Frontal cortex (tissue), 4 donors: ENCODE measurements around the gene GNLY. TPM values are rescaled to one million over a fixed set of nuclear protein-coding genes. Genes with fewer than 3 reads are reported as not detected.

Source experiments
- DNase-seq, 2 donors: peaks; one replicate each; pipeline ENCODE4 v3.0.0; 2012; ENCODE audit warnings: low spot score in 2 of 2
- FAIRE-seq: peaks from 2 replicates; lab custom pipeline; 2012; peaks lifted over from hg19 to GRCh38; lab: Jason Lieb, UNC
- total RNA-seq: library from RNA; depleted of rRNA; stranded (reverse); fragments of >200 nt; gene quantifications from one replicate; pipeline ENCODE4 v1.2.3, GENCODE V29; 2014
- donor health status: control.
- donor health status: control.
- donor health status: control.

GNLY gene
- total RNA-seq, 1 donor from 2014 or later, result not detected

GRCh38 chr2:85681372-85681763, 12.8 kb upstream of the GNLY start:
- DNase-seq (no peak), FAIRE-seq (no peak)

DNA sequence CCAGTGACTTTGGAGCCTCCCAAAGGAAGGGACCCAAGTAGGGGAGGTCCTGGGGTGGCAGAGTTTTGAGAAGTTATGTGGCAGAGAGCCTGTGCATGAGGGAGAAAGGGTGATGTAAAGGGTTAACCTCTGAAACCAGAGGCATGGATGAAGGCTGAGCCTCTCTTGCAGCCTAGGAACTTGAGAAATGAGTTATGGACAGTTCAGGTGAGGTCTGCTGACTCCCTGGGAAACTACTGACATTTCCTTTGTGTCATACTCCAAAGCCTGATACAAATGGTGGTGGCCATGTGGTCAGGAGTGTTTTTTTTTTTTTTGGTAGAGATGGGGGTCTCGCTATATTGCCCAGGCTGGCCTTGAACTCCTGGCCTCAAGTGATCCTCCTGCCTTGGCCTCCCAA, 12.4 kb upstream of the GNLY start:
- FAIRE-seq (no peak), DNase-seq (no peak)

DNA sequence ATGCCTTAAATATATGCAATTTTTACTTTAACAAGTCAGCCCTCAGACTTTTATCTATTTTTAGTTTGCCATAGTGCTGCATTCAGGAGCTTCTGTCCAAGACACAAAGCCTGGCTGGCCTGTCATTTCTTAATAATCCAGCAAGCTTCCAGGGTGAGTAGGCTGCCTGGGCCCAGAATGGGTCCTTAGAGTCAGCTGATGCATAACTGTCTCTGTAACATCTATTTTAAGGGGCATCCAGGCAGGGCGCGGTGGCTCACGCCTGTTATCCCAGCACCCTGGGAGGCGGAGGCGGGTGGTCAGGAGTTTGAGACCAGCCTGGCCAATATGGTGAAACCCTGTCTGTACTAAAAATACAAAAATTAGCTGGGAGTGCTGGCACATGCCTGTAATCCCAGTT, 11.8 kb upstream of the GNLY start:
- DNase-seq, result no peak
- no peak for FAIRE-seq

DNA sequence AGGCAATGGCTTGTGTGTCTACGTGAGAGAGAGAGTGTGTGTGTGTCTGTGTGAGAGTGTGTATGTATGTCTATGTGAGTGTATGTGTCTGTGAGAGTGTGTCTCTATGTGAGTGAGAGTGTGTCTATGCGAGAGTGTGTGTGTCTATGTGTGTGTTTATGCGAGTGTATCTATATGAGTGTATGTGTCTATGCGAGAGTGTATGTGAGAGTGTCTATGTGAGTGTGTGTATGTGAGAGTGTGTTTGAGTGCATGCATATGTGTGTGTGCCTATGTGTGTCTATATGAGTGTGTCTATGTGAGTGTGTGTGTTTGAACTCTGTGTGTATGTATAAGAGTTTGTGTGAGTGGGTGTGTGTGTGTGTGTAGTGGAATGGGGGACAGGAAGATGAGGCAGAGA, 9.8 kb upstream of the GNLY start:
- DNase-seq, result no peak
- FAIRE-seq, result no peak

DNA sequence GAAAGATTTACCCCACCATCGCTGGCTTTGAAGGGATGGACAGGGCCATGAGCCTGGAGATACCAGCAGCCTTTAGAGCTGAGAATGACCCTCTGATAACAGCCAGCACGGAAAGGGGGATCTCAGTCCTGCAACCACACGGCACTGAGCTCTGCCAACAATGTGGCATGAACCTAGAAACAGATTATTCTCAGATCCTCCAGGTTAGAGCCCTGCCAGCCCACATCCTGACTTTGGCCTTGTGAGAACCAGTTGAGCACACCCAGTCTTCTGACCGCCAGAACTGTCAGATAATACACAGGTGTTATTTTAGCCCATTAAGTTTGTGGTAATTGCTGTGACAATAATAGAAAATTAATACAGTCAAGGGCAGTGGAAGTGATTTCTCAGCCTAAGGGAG, 9.4 kb upstream of the GNLY start:
- DNase-seq, result no peak
- no peak for FAIRE-seq

DNA sequence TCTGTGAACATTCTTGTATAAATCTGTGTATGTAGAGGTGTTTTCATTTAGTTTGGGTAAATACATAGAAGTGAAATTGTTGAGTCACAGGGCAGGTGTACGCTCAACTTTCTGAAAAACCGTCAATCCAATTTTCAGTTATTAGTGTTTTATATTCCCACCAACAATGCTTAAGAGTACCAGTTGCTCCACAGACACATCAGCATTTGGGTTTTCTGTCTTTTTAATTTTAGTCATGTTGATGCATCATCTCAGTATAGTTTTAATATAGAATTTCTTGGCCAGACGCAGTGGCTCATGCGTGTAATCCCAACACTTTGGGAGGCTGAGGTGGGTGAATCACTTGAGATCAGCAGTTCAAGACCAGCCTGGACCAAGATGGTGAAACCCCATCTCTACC, 3.2 kb upstream of the GNLY start:
- DNase-seq (no peak), FAIRE-seq (no peak)

DNA sequence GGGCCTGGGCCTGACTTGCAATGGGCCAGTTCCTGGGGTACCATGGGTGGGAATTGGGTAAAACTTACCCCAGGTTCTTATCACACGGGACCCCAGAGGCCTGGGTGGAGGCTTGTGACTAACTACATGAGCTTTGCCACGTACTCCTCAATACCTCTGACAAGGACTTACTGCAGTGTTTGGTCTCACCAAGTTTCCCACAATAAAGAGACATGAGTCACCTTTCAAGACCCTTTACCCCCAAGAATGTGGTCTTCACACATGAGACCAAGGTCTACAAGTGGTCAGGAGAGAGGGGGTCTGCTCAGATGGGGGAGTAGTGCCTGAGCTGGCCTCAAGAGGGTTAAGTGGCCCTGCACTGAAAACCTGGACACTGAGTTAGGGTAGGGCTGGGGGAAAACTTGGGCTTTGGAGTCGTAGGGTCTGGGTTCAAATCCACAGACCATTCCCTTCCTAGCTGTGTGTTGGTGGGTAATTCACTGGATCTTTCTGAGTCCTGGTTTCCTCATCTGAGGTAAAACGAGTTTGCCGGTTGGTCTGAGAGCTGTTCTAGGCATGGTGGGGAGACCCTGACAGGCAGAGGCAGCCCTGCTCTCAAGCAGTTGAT, 2.0 kb upstream of the GNLY start:
- DNase-seq (no peak), FAIRE-seq (no peak)

DNA sequence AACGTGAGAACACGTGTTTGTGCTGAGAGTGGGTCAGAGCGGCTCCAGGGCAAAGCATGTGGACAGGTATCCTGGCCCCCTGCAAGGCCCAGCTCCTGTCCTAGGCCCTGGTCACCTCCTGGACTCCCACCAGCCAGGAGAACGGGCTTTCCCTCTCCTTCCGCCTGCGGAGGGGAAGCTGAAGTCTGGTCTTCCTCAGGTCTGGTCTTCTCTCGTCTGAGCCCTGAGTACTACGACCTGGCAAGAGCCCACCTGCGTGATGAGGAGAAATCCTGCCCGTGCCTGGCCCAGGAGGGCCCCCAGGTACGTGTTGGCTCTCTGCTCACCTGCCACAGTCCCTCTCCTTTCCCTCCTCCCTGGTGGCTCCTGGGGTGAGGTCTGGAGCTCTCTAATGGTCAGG, 963 bp downstream of the GNLY start:
- DNase-seq (no peak), FAIRE-seq (no peak)

DNA sequence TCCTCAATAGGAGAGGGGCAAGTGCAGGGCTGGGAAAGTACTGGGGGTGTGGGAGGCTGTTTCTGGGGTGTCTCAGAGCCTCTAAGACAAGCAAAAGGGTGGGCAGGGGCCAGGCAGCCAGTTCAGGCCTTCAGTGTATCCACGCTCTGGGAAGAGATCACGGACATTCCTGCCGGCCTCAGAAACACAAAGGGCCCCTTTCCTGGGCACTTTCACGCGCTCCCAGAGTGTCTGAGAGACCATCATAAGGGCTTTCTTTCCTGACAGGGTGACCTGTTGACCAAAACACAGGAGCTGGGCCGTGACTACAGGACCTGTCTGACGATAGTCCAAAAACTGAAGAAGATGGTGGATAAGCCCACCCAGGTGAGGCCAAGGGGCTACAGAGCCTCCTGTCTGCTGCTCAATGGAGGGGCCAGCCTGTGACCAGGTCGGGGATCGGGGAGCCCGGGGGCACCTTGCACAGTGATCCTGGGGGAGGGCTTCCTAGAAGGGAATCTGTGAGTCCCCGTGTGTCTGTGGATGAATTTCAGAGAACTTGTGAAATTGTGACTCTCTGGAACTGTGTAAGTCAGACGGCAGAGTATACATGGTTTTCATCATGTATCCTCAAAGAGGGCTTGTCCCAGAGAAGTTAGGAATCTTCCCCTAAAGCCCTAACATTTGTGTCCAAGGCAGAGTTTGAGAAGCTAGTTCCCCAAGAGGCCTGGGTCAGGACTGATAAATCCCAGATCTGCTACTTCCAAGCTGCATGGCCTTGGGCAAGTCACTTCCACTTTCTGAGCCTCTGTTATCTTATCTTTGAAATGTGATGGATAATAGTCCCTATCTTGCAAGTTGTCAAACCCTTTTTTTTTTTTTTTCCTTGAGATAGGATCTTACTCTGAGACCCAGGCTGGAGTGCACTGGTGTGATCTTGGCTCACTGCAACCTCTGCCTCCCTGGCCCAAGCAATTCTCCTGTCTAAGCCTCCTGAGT, 1.8 kb downstream of the GNLY start:
- DNase-seq, result no peak
- FAIRE-seq, result no peak

GRCh38 chr2:85697096-85697495, 2.9 kb downstream of the GNLY start:
- no peak for DNase-seq

GRCh38 chr2:85697716-85698115, 3.6 kb downstream of the GNLY start:
- FAIRE-seq (no peak), DNase-seq (no peak)

More at GRCh38 chr2:85697096-85697495, 2.9 kb downstream of the GNLY start:
- FAIRE-seq, result no peak

- FAIRE-seq, result no peak
- DNase-seq, result no peak
Measured at GRCh38 chr2:85698184-85698879, 4.2 kb downstream of the GNLY start.

DNA sequence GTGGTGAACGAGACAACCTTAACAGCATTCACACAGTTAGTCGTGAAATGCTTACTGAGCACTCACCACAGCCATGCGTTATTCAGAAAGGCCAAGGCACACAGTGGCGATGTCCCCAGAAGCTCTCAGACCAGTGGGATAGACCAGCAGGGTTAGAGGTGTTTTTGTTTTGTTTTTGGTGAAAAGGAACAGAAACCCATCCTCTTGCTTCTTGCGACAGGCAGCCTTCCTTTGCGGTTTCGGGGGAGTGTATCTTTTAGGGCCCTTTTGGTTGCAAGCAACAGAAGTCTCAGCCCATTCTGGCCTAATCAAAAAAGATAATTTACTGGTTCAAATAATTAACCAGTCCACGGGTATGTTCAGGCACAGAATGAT, 4.7 kb downstream of the GNLY start:
- no peak for DNase-seq
- no peak for FAIRE-seq

DNA sequence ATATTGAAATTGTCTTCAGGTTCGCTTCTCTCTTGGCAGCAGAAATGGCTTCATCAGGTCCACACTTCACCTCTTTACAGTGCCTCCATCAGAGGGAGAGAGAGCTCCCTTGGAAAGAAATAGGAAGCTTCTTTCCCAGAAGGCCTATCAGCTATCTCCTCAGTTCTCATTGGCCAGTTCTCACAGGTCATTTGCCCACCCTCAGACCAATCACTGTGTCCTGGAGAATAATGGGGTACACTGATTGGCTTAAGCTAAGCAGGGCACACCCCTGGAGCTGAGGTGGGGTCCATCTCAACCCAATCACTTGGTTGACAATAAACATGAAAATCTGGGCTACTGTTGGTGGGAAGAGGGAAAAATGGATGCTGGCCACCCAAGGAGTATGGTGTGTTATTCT, 5.2 kb downstream of the GNLY start:
- no peak for DNase-seq
- FAIRE-seq, result no peak

- FAIRE-seq (no peak), DNase-seq (no peak)
Measured at GRCh38 chr2:85702172-85702571, 8.0 kb downstream of the GNLY start.

GRCh38 chr2:85702800-85703199, 8.6 kb downstream of the GNLY start:
- FAIRE-seq, result no peak
- no peak for DNase-seq

DNA sequence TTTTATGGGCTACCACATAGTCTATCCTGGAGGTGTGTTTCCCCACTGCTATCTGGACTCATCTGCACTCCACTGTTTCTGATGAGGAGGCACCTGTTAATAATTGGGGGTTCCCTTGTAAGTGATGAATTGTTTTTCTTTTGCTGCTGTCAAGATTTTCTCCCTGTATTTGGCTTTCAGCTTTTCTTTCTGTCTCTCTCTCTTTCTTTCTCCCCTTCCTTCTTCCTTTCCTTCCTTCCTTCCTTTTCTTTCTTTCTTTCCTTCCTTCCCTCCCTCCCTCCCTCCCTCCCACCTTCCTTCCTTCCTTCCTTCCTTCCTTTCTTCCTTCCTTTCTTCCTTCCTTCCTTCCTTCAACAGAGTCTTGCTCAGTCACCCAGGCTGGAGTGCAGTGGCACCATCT, 9.2 kb downstream of the GNLY start:
- no peak for DNase-seq
- FAIRE-seq, result no peak

DNA sequence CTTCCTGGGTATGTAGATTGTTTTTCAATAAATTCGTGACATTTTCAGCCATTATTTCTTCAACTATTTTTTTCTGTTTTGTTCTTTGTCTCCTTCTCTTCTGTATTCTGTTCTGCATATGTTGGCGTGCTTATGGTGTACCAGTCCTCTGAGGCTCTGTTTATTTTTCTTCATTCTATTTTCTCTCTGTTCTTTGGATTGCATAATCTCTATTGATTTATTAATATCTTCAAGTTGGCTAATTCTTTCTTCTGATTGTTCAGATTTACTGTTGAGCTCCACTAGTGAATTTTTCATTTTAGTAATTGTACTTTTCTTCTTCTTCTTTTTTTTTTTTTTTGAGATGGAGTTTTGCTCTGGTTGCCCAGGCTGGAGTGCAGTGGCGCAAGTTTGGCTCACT, 9.9 kb downstream of the GNLY start:
- DNase-seq (no peak), FAIRE-seq (no peak)

DNA sequence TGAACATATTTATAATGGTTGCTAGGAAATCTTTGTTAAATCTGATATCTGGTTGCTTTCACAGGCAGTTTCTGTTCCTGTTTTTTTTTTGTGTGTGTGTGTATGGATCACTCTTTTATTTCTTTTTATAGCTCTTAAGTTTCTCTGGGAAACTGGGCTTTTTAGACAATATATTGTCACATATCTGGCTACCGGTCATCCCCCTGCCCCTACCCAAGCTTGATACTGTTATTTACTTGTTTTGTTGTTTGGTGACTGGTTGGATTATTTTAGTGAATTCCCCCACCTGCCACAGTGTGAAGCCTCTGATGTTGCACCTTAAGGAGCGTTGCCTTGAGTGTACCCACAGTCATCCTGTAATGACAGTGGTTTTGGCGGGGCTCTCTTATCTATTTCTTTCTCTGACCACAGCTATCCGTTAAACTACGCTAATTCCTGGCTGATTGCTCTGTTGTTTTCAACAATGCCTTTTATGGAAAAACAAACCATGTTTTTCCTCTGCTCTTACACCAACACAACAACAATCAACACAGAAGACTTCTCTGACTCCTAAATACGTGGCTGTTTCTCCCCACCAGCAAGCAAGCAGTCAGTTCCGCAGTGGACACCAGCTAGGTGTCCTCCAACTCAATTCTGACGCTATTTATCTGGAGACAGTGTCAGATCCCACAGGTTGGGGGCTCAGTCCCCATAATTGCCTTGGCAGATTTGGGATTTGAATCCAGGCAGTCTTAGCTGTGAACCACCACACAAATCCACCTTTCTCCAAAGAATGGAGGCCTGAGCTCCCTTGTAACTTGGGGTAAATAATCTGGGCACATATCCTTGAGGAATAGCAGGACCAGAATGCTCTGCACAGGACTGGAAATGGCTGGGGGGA, 10.9 kb downstream of the GNLY start:
- no peak for DNase-seq
- FAIRE-seq, result no peak

DNA sequence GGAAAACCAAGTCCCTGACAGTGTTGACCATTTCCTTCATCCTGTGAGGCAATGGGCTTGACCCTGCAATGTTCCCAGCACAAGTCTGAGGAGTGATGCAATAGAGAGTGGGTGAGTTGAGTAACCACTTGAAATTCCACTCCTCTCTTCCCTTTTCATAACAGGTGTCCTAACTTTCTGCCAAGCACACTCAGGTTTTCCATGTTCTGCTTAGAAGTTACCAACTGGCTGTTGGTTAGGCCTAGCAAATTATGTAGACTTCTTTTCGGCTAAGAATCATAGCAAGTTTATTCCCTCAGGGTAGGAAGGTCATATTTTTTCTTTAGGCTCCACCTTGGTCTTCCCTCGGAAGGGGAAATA, 11.5 kb downstream of the GNLY start:
- FAIRE-seq (no peak), DNase-seq (no peak)
